ENCODE measurements around the gene MOB3C. TPM values are rescaled to one million over a fixed set of nuclear protein-coding genes. Genes with fewer than 3 reads are reported as not detected.
"Not testable (repeated sequence)": the region's sequence is repeated elsewhere in the genome, so short reads cannot be mapped to it uniquely, and the experiment has no call there.

MOB3C gene
- total RNA-seq, 1 experiment from 2014 or later, result 13.2 TPM

DNA sequence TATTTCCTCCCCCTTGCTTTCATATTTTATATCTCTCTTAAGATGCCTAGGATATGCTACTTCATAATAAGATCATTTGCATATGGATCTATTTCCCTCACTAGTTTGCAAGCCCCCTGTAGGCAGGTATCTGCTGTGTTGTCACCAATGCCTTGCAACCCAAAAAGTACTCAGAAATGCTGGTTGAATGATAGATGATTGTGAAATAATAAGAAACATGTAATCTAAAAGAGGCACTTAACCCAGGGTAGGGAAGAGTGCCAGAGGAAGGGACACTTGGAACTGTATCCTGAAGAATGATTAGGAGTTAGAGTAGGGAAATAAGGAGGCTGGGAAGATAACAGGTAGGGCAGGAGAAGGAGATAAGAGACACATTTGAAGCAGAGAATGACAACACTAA is 39.2 kb upstream of the MOB3C start:
- POLR2A ChIA-PET (ENCODE audit: unreplicated experiment), result no interaction called here
- ATAC-seq, result no peak
- intact Hi-C loops (cut with micrococcal nuclease), result no loop called here

DNA sequence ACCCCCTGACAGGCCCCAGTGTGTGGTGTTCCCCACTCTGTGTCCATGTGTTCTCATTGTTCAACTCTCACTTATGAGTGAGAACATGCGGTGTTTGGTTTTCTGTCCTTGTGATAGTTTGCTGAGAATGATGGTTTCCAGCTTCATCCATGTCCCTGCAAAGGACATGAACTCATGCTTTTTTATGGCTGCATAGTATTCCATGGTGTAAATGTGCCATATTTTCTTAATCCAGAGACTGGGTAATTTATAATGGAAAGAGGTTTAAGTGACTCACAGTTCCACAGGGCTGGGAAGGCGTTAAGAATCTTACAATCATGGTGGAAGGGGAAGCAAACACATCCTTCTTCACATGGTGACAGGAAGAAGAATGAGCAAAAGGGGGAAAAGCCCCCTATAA is 38.1 kb upstream of the MOB3C start:
- intact Hi-C loops (cut with micrococcal nuclease); H3K27me3 ChIP-seq (ENCODE audit: low read length); H4K20me1 ChIP-seq (ENCODE audit: low read length); H3K9me2 ChIP-seq (replicated peaks; ENCODE audit: low read length); DNase-seq; H3K9me3 ChIP-seq (ENCODE audit: low read length); POLR2A ChIA-PET (ENCODE audit: unreplicated experiment); H3K79me2 ChIP-seq (ENCODE audit: low read length); H3F3A ChIP-seq (ENCODE audit: low read length, unreplicated experiment); CTCF ChIA-PET; H2AFZ ChIP-seq (ENCODE audit: low read length); ATAC-seq; H3K4me2 ChIP-seq (ENCODE audit: low read length); H3K4me3 ChIP-seq (ENCODE audit: low read length); BruUV-seq (replicated peaks); H3K27ac ChIP-seq (ENCODE audit: low read length); H3K9ac ChIP-seq (ENCODE audit: low read length): not testable (repeated sequence)
- H3K4me1 ChIP-seq (ENCODE audit: insufficient read depth, low read length), result peaks cover 12% of the 10 kb centered on the region
- peaks cover 48% of the 10 kb centered on the region for H3K36me3 ChIP-seq (ENCODE audit: low read depth, low read length)

More for the DNA sequence above, 39.2 kb upstream of the MOB3C start:
- TF ChIP-seq EZH2 (IDR thresholded peaks at IDR 0.05; ENCODE audit: low read length, unreplicated experiment) (no peak), EZH2phosphoT487 (IDR thresholded peaks at IDR 0.05; ENCODE audit: borderline replicate concordance, low read length) (no peak)
- TF ChIP-seq, protein P1, sequence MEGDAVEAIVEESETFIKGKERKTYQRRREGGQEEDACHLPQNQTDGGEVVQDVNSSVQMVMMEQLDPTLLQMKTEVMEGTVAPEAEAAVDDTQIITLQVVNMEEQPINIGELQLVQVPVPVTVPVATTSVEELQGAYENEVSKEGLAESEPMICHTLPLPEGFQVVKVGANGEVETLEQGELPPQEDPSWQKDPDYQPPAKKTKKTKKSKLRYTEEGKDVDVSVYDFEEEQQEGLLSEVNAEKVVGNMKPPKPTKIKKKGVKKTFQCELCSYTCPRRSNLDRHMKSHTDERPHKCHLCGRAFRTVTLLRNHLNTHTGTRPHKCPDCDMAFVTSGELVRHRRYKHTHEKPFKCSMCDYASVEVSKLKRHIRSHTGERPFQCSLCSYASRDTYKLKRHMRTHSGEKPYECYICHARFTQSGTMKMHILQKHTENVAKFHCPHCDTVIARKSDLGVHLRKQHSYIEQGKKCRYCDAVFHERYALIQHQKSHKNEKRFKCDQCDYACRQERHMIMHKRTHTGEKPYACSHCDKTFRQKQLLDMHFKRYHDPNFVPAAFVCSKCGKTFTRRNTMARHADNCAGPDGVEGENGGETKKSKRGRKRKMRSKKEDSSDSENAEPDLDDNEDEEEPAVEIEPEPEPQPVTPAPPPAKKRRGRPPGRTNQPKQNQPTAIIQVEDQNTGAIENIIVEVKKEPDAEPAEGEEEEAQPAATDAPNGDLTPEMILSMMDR (conservative IDR thresholded peaks at IDR 0.05; ENCODE audit: low read depth, low read length), result no peak
- no peaks in the 10 kb centered on the region for H3K9me2 ChIP-seq (replicated peaks; ENCODE audit: low read length)
- H4K20me1 ChIP-seq (ENCODE audit: low read length), result no peaks in the 10 kb centered on the region
- H3K9ac ChIP-seq (ENCODE audit: low read length), result no peak overlapping the region
- no peaks in the 10 kb centered on the region for H3K9me3 ChIP-seq (ENCODE audit: low read length)
- H3K4me1 ChIP-seq (ENCODE audit: insufficient read depth, low read length), result peaks cover 12% of the 10 kb centered on the region
- BruUV-seq (replicated peaks), result no TSS peak
- H3K4me3 ChIP-seq (ENCODE audit: low read length), result no peak overlapping the region
- no peak for DNase-seq
- no peak overlapping the region for H2AFZ ChIP-seq (ENCODE audit: low read length)
- H3K4me2 ChIP-seq (ENCODE audit: low read length), result no peak overlapping the region
- H3K27me3 ChIP-seq (ENCODE audit: low read length), result no peaks in the 10 kb centered on the region
- CTCF ChIA-PET, result no interaction called here
- H3K79me2 ChIP-seq (ENCODE audit: low read length), result no peaks in the 10 kb centered on the region
- no peak overlapping the region for H3K27ac ChIP-seq (ENCODE audit: low read length)
- H3K36me3 ChIP-seq (ENCODE audit: low read depth, low read length), result peaks cover 38% of the 10 kb centered on the region
- peaks cover 4% of the 10 kb centered on the region for H3F3A ChIP-seq (ENCODE audit: low read length, unreplicated experiment)

DNA sequence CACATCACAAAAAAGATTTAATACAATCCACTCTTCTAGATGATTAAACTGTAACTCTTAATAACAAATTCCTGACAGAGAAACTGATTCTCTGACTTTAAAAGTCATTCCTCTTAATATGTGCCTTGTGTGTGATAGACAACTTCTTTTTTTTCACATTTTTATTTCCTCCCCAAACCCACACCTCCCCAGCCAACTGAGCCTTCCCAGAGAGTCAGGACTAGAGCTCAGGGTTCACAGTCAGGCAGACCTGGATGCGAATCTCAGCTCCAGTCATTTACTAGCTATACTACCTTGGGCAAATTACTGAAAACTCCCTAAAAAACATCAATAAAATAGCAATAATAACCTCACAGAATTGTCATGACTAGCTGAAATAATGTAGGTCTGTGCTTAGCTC is 37.4 kb upstream of the MOB3C start:
- TF ChIP-seq, protein P1 (conservative IDR thresholded peaks at IDR 0.05; ENCODE audit: low read depth, low read length), result no peak
- TF ChIP-seq EZH2 (IDR thresholded peaks at IDR 0.05; ENCODE audit: low read length, unreplicated experiment) (no peak), EZH2phosphoT487 (IDR thresholded peaks at IDR 0.05; ENCODE audit: borderline replicate concordance, low read length) (no peak)
- Histone ChIP-seq H3K36me3 (ENCODE audit: low read depth, low read length) (peaks cover 55% of the 10 kb centered on the region), H2AFZ (ENCODE audit: low read length) (no peak overlapping the region), H3F3A (ENCODE audit: low read length, unreplicated experiment) (peaks cover 4% of the 10 kb centered on the region), H3K9me3 (ENCODE audit: low read length) (peaks cover 10% of the 10 kb centered on the region), H3K79me2 (ENCODE audit: low read length) (no peaks in the 10 kb centered on the region), H3K4me2 (ENCODE audit: low read length) (no peak overlapping the region), H3K4me1 (ENCODE audit: insufficient read depth, low read length) (peaks cover 12% of the 10 kb centered on the region), H3K27me3 (ENCODE audit: low read length) (no peaks in the 10 kb centered on the region), H3K9ac (ENCODE audit: low read length) (no peak overlapping the region), H4K20me1 (ENCODE audit: low read length) (no peaks in the 10 kb centered on the region), H3K4me3 (ENCODE audit: low read length) (no peak overlapping the region), H3K27ac (ENCODE audit: low read length) (no peak overlapping the region), H3K9me2 (replicated peaks; ENCODE audit: low read length) (no peaks in the 10 kb centered on the region)
- intact Hi-C loops (cut with micrococcal nuclease), result no loop called here
- ChIA-PET CTCF (no interaction called here), POLR2A (ENCODE audit: unreplicated experiment) (no interaction called here)
- no peak for DNase-seq
- no peak for ATAC-seq
- BruUV-seq (replicated peaks), result no TSS peak
